ENCODE results near the gene VPS37B. TPM values are rescaled to one million over a fixed set of nuclear protein-coding genes. Genes with fewer than 3 reads are reported as not detected.

Gene VPS37B
- total RNA-seq, 1 experiment from 2014 or later: 12.3 TPM

DNA sequence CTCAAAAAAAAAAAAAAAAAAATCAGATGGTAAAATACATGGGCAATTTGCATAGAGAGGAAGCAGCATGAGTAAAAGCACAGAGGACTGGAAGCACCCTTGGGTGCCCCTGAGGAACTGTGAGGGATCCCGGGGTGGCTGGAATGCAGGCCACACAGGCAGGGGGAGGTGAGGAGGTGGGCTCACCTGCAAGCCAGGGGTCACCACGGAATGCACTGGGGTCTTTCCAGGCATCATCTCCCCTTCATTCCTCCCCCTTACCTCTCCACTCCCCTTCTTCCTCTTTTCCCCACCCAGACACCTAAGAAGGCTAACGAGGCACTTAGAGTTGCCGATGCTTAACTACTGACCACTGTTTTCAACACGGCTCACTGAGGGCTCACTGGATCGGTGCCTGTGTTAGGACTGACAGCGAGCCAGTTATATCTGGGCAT is 75.1 kb downstream of the VPS37B start:
- H3K27ac ChIP-seq (ENCODE audit: insufficient read length, low read depth, low read length): no peak overlapping the region
- no peaks in the 10 kb centered on the region for H3K9me3 ChIP-seq (ENCODE audit: control insufficient read depth, low read depth, low read length)
- no peak overlapping the region for H2BK120ac ChIP-seq (ENCODE audit: low read depth, low read length, poor library complexity, severe bottlenecking)
- no peak overlapping the region for H3K23ac ChIP-seq (ENCODE audit: insufficient read length, low read depth, low read length)
- H3T11ph ChIP-seq (ENCODE audit: low read length): no peak overlapping the region
- WGBS (ENCODE audit: extremely low coverage, insufficient read length, low lambda C conversion rate): no CpG with 5 or more reads among the region's 7 CpGs
- H2BK15ac ChIP-seq (ENCODE audit: low read depth, low read length): no peak overlapping the region
- no peak overlapping the region for H3K14ac ChIP-seq (ENCODE audit: insufficient read depth, low read length)
- no peak overlapping the region for H3K56ac ChIP-seq (ENCODE audit: insufficient read length, low read depth, low read length)
- Mint-ChIP-seq H3K27ac (no peak overlapping the region), H3K36me3 (ENCODE audit: insufficient read depth in 1 of 3, low read depth in 3 of 3) (no peaks in the 10 kb centered on the region), H3K4me1 (peaks cover 0 to under 1% of the 10 kb centered on the region in 2 experiments; a peak in 1 of 4 replicates), H3K27me3 (ENCODE audit: low read depth) (peaks cover 40% of the 10 kb centered on the region), H3K4me3 (no peak overlapping the region; a peak in 1 of 5 replicates), H3K9me3 (no peaks in the 10 kb centered on the region)
- no peak overlapping the region for H4K5ac ChIP-seq (ENCODE audit: insufficient read length, low read depth, low read length)
- H3K18ac ChIP-seq (ENCODE audit: insufficient read length, low read depth, low read length): no peak overlapping the region
- no peak overlapping the region for H3K9ac ChIP-seq (ENCODE audit: extremely low read depth, insufficient read length, low read length)
- H2BK12ac ChIP-seq (ENCODE audit: insufficient read length, low read depth, low read length): no peak overlapping the region
- H3K79me2 ChIP-seq (ENCODE audit: insufficient read depth, low read length): no peaks in the 10 kb centered on the region
- H4K20me1 ChIP-seq (ENCODE audit: control insufficient read depth, insufficient read depth, insufficient read length): no peaks in the 10 kb centered on the region
- no peak overlapping the region for H2BK5ac ChIP-seq (ENCODE audit: insufficient read length, low read length)
- no peaks in the 10 kb centered on the region for H3K79me1 ChIP-seq (ENCODE audit: insufficient read depth, low read depth, low read length, poor library complexity, severe bottlenecking)
- H4K8ac ChIP-seq (replicated peaks; ENCODE audit: insufficient read length, low read depth, low read length): no peak overlapping the region
- no peak for DNase-seq
- TF ChIP-seq, protein P1, sequence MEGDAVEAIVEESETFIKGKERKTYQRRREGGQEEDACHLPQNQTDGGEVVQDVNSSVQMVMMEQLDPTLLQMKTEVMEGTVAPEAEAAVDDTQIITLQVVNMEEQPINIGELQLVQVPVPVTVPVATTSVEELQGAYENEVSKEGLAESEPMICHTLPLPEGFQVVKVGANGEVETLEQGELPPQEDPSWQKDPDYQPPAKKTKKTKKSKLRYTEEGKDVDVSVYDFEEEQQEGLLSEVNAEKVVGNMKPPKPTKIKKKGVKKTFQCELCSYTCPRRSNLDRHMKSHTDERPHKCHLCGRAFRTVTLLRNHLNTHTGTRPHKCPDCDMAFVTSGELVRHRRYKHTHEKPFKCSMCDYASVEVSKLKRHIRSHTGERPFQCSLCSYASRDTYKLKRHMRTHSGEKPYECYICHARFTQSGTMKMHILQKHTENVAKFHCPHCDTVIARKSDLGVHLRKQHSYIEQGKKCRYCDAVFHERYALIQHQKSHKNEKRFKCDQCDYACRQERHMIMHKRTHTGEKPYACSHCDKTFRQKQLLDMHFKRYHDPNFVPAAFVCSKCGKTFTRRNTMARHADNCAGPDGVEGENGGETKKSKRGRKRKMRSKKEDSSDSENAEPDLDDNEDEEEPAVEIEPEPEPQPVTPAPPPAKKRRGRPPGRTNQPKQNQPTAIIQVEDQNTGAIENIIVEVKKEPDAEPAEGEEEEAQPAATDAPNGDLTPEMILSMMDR (conservative IDR thresholded peaks at IDR 0.05): no peak
- H3K4me2 ChIP-seq (ENCODE audit: insufficient read depth, insufficient read length, low read length): no peak overlapping the region
- H3K27me3 ChIP-seq (ENCODE audit: insufficient read depth, low read length): no peaks in the 10 kb centered on the region
- no peak overlapping the region for H4K91ac ChIP-seq (ENCODE audit: insufficient read length, low read depth, low read length)
- no peak overlapping the region for H2BK20ac ChIP-seq (ENCODE audit: low read depth, low read length, poor library complexity, severe bottlenecking)
- no peaks in the 10 kb centered on the region for H3K4me1 ChIP-seq (ENCODE audit: insufficient read depth, low read length)
- H3K4ac ChIP-seq (ENCODE audit: low read depth, low read length): no peak overlapping the region
- H2AK5ac ChIP-seq (ENCODE audit: insufficient read length, low read length): no peak overlapping the region
- H3K23me2 ChIP-seq (ENCODE audit: insufficient read length, low read depth, low read length, poor library complexity, severe bottlenecking): no peaks in the 10 kb centered on the region
- no peak overlapping the region for H2AFZ ChIP-seq (ENCODE audit: low read length)
